Measurements from ENCODE around the gene GLG1. TPM values are rescaled to one million over a fixed set of nuclear protein-coding genes. Genes with fewer than 3 reads are reported as not detected.
A peak's percentile ranks its signal among the peaks of the same experiment; 100 is the strongest.

GLG1 gene
- total and polyA plus RNA-seq, 7 donors = 19.7 to 107 (median 60.1) TPM

DNA sequence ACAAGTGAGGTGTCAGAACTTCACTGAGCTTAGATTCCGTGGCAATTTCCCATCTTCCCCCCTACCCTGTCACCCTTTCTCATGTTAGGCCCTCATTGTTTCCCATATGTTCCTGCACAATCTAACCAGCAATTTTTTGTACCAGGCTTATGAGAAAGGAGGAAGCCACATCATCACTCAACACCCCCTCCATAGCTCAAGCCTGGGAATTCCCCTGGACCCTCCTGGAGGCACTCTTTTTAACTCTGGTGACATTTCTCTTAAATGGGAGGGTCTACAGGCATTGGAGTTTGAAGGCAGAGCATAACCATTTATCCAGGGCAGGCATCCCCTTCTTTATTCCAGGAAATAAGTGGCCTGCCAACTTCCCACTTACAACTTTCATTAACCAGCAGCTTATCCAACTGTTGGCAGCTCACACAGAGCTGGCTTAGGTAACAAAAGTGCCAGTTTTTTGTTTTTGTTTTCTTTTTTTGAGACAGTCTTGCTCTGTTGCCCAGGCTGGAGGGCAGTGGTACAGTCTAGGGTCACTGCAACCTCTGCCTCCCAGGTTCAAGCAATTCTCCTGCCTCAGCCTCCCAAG lies 10.4 kb upstream of the GLG1 start:
- 74 to 92% (median 88%) methylated on average over 1 of the region's 1 CpG for WGBS, 3 donors
- Histone ChIP-seq H3K27me3 (ENCODE audit: insufficient read depth in 3 of 3, low read length in 2 of 3) (no peaks in the 10 kb centered on the region), H3K4me1 (peaks cover 7% of the 10 kb centered on the region), H3K4me3 (no peak overlapping the region), H3K36me3 (ENCODE audit: insufficient read depth in 1 of 2, low read depth in 1 of 2) (peaks cover 0 to 6% of the 10 kb centered on the region in 2 donors), H3K27ac (no peak overlapping the region), H3K9me3 (no peaks in the 10 kb centered on the region)
- intact Hi-C loops (cut with DNase I) = no loop called here
- TF ChIP-seq, protein P1, sequence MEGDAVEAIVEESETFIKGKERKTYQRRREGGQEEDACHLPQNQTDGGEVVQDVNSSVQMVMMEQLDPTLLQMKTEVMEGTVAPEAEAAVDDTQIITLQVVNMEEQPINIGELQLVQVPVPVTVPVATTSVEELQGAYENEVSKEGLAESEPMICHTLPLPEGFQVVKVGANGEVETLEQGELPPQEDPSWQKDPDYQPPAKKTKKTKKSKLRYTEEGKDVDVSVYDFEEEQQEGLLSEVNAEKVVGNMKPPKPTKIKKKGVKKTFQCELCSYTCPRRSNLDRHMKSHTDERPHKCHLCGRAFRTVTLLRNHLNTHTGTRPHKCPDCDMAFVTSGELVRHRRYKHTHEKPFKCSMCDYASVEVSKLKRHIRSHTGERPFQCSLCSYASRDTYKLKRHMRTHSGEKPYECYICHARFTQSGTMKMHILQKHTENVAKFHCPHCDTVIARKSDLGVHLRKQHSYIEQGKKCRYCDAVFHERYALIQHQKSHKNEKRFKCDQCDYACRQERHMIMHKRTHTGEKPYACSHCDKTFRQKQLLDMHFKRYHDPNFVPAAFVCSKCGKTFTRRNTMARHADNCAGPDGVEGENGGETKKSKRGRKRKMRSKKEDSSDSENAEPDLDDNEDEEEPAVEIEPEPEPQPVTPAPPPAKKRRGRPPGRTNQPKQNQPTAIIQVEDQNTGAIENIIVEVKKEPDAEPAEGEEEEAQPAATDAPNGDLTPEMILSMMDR (IDR thresholded peaks at IDR 0.05) = no peak
- DNase-seq (no peak), ATAC-seq (no peak)

GRCh38 chr16:74611721-74612120 lies 4.8 kb upstream of the GLG1 start:
- TF ChIP-seq, protein P1 (IDR thresholded peaks at IDR 0.05) = no peak
- intact Hi-C loops (cut with DNase I) = no loop called here
- H3K27me3 ChIP-seq (ENCODE audit: insufficient read depth in 3 of 3, low read length in 2 of 3) = no peaks in the 10 kb centered on the region
- DNase-seq = no peak
- H3K4me3 ChIP-seq = no peak overlapping the region
- no peaks in the 10 kb centered on the region for H3K36me3 ChIP-seq (ENCODE audit: insufficient read depth in 1 of 2, low read depth in 1 of 2)
- H3K4me1 ChIP-seq = peaks cover 17% of the 10 kb centered on the region
- H3K27ac ChIP-seq = peak overlapping the region; percentile 38
- no peaks in the 10 kb centered on the region for H3K9me3 ChIP-seq
- 25 to 50% (median 44%) methylated on average over 1 of the region's 1 CpG for WGBS, 3 donors
- ATAC-seq = no peak

GRCh38 chr16:74608944-74609343 lies 2.0 kb upstream of the GLG1 start:
- H3K27ac ChIP-seq = no peak overlapping the region
- no peaks in the 10 kb centered on the region for H3K36me3 ChIP-seq (ENCODE audit: insufficient read depth in 1 of 2, low read depth in 1 of 2)
- DNase-seq (no peak), ATAC-seq (no peak)
- peaks cover 35% of the 10 kb centered on the region for H3K4me1 ChIP-seq
- no peaks in the 10 kb centered on the region for H3K27me3 ChIP-seq (ENCODE audit: insufficient read depth in 3 of 3, low read length in 2 of 3)
- H3K4me3 ChIP-seq = no peak overlapping the region
- H3K9me3 ChIP-seq = no peaks in the 10 kb centered on the region
- TF ChIP-seq, protein P1 (IDR thresholded peaks at IDR 0.05) = no peak
- 86 to 93% (median 92%) methylated on average over 6 of the region's 6 CpGs for WGBS, 3 donors
- intact Hi-C loops (cut with DNase I) = loop anchor here in 1 of 2 donors (5.0 to 10.0 kb wide), 2 partner anchors 56 to 312 kb away; partner anchors contain the start of genes PSMD7 and RFWD3

DNA sequence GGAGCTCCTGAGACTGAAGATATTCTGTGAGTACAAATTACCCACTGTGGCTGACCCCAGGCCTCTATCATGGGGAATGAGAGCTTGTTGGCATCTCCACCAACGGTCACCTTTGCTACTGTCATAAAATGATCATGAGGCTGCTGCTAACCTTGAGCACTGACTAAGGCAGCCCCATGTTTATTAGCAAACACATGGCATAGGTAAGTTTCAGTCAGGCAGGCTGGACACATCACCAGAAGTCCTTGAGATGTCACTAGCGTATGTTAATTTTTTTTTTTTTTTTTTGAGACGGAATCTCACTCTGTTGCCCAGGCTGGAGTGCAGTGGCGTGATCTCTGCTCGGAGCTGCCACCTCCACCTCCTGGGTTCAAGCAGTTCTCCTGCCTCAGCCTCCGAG lies 1.5 kb upstream of the GLG1 start:
- H3K4me3 ChIP-seq = no peak overlapping the region
- WGBS, 3 donors = 74 to 88% (median 75%) methylated on average over 5 to 6 of the region's 6 CpGs
- H3K36me3 ChIP-seq (ENCODE audit: insufficient read depth in 1 of 2, low read depth in 1 of 2) = no peaks in the 10 kb centered on the region
- peaks cover 41% of the 10 kb centered on the region for H3K4me1 ChIP-seq
- no peaks in the 10 kb centered on the region for H3K27me3 ChIP-seq (ENCODE audit: insufficient read depth in 3 of 3, low read length in 2 of 3)
- H3K9me3 ChIP-seq = no peaks in the 10 kb centered on the region
- intact Hi-C loops (cut with DNase I) = loop anchor here in 1 of 2 donors (5.0 to 10.0 kb wide), 2 partner anchors 56 to 311 kb away; partner anchors contain the start of genes PSMD7 and RFWD3
- DNase-seq (no peak), ATAC-seq (no peak)
- peak overlapping the region; percentile 93 for H3K27ac ChIP-seq
- TF ChIP-seq, protein P1 (IDR thresholded peaks at IDR 0.05) = no peak

Data from psoas muscle (tissue), 8 donors.